Suprapubic skin (tissue), 3 donors: Measurements from ENCODE around the gene ICAM2.

Source experiments
- CTCF ChIP-seq, 2 donors: fragments of 200-600 bp in 1 of 2; fragments of 450-650 bp in 1 of 2; sonication (generic) in 1 of 2; IDR thresholded peaks; one replicate each; pipeline ENCODE4 v1.5.1; 2016 to 2019; ENCODE audit warnings: antibody characterized with exemption in 2 of 2, mild to moderate bottlenecking in 1 of 2, moderate library complexity in 1 of 2
- POLR2AphosphoS5 ChIP-seq, 3 donors: sonication (generic); formaldehyde crosslinking; IDR thresholded peaks; one replicate each; pipeline ENCODE4 v1.6.1; 2017; ENCODE audit warnings: antibody characterized with exemption in 3 of 3

- TF ChIP-seq POLR2AphosphoS5 (IDR thresholded peaks at IDR 0.05), result no peak
- no peak for TF ChIP-seq CTCF (IDR thresholded peaks at IDR 0.05)
Observed at GRCh38 chr17:64055183-64056142, 35.0 kb upstream of the ICAM2 start.
